Activated CD8-positive, alpha-beta T cell treated with anti-CD3 and anti-CD28 coated beads, Interleukin-2, amount 10 ng/mL, durations not matched to agents 7 days and 5 days (primary cell): ENCODE measurements around the gene SPEN. TPM values are rescaled to one million over a fixed set of nuclear protein-coding genes. Genes with fewer than 3 reads are reported as not detected.
A peak's percentile ranks its signal among the peaks of the same experiment; 100 is the strongest.
"Not testable (repeated sequence)": the region's sequence is repeated elsewhere in the genome, so short reads cannot be mapped to it uniquely, and the experiment has no call there.

Source experiments
- ATAC-seq: fragments of 150-1000 bp; cut with Tn5 transposase; one replicate; pipeline ENCODE4 v1.10.0; 2021; ENCODE audit warnings: moderate library complexity
- CTCF ChIA-PET: fragments of 350-600 bp; sonication (Branson Sonifier 250); formaldehyde crosslinking; loops from one replicate; lab custom pipeline; 2021; ENCODE audit warnings: antibody characterized with exemption; lab: Charles Lee
- POLR2A ChIA-PET: fragments of 350-600 bp; sonication (Branson Sonifier 250); formaldehyde crosslinking; loops from one replicate; lab custom pipeline; 2021; ENCODE audit warnings: antibody characterized with exemption; lab: Charles Lee
- DNase-seq: peaks from one replicate; pipeline ENCODE4 v3.0.0-alpha.2; 2020
- H3K27ac Mint-ChIP-seq: one replicate; pipeline ENCODE4 v1.8.0; 2021; ENCODE audit warnings: mild to moderate bottlenecking, mixed read lengths
- H3K27me3 Mint-ChIP-seq: one replicate; pipeline ENCODE4 v1.8.0; 2021; ENCODE audit warnings: low read depth, mixed read lengths
- H3K36me3 Mint-ChIP-seq: one replicate; pipeline ENCODE4 v1.8.0; 2021; ENCODE audit warnings: low read depth, mixed read lengths
- H3K4me1 Mint-ChIP-seq: one replicate; pipeline ENCODE4 v1.8.0; 2021; ENCODE audit warnings: low read depth, mixed read lengths
- H3K4me3 Mint-ChIP-seq: one replicate; pipeline ENCODE4 v1.8.0; 2021; ENCODE audit warnings: mild to moderate bottlenecking, mixed read lengths
- H3K9me3 Mint-ChIP-seq: one replicate; pipeline ENCODE4 v1.8.0; 2022; ENCODE audit warnings: mixed read lengths; ENCODE audit not compliant: insufficient read depth
- total RNA-seq, 2 experiments: library from RNA; stranded (reverse); gene quantifications; one replicate each; pipeline ENCODE4 v1.2.3, GENCODE V29; 2021

SPEN gene
- total RNA-seq: 10 to 100 TPM; 65.0 to 66.3 TPM

- H3K36me3 Mint-ChIP-seq: peaks cover 14% of the 10 kb centered on the region
- ATAC-seq (peak; percentile 86), DNase-seq (peak; percentile 98)
- no peaks in the 10 kb centered on the region for H3K27me3 Mint-ChIP-seq
- H3K27ac Mint-ChIP-seq: peak within 1 kb of the TSS; percentile 97
- peak within 1 kb of the TSS; percentile 95 for H3K4me3 Mint-ChIP-seq
- POLR2A ChIA-PET: interaction anchor here (0.5 to 4.8 kb wide), 15 partner anchors 10 to 519 kb away, joined by 3 to 98 read pairs (median 4); no protein-coding TSS in a partner anchor
- H3K4me1 Mint-ChIP-seq: peaks cover 47% of the 10 kb centered on the region
- CTCF ChIA-PET: interaction anchor here (0.6 to 2.0 kb wide), 9 partner anchors 8 to 370 kb away, joined by 3 to 13 read pairs (median 3); partner anchors contain the start of gene ZBTB17
- H3K9me3 Mint-ChIP-seq: no peaks in the 10 kb centered on the region
Measured at GRCh38 chr1:15847100-15847892, at the start of gene SPEN. Gene SPEN, plus strand, starts transcription at chr1:15847707. Its CDS starts 361 bp downstream, at chr1:15848068.

- Mint-ChIP-seq H3K4me3 (no peak overlapping the region), H3K27me3 (peaks cover 10% of the 10 kb centered on the region), H3K36me3 (no peaks in the 10 kb centered on the region), H3K9me3 (no peaks in the 10 kb centered on the region), H3K4me1 (no peaks in the 10 kb centered on the region), H3K27ac (no peak overlapping the region)
- DNase-seq: no peak
- no peak for ATAC-seq
- ChIA-PET POLR2A (no interaction called here), CTCF (no interaction called here)
Measured at GRCh38 chr1:15799004-15799867, 48.3 kb upstream of the SPEN start.

- no peak overlapping the region for H3K27ac Mint-ChIP-seq
- DNase-seq (no peak), ATAC-seq (no peak)
- no peaks in the 10 kb centered on the region for H3K9me3 Mint-ChIP-seq
- no peaks in the 10 kb centered on the region for H3K4me1 Mint-ChIP-seq
- H3K36me3 Mint-ChIP-seq: no peaks in the 10 kb centered on the region
- H3K27me3 Mint-ChIP-seq: peaks cover 10% of the 10 kb centered on the region
- ChIA-PET CTCF (interaction anchor here (3.8 kb wide), 1 partner anchor 8 kb away, joined by 20 read pairs; no protein-coding TSS in a partner anchor), POLR2A (no interaction called here)
- H3K4me3 Mint-ChIP-seq: no peak overlapping the region
Measured at GRCh38 chr1:15799928-15800835, 47.3 kb upstream of the SPEN start.

- no peak overlapping the region for H3K27ac Mint-ChIP-seq
- no peak for ATAC-seq
Measured at GRCh38 chr1:15802234-15802965, 45.1 kb upstream of the SPEN start.

GRCh38 chr1:15803380-15803779, 44.1 kb upstream of the SPEN start:
- ATAC-seq (no peak), DNase-seq (peak; percentile 34)
- ChIA-PET CTCF (interaction anchor here (0.8 to 3.8 kb wide), 13 partner anchors 9 to 251 kb away, joined by 3 to 20 read pairs (median 4); partner anchors contain the start of gene SRARP), POLR2A (no interaction called here)
- H3K4me1 Mint-ChIP-seq: no peaks in the 10 kb centered on the region
- H3K9me3 Mint-ChIP-seq: no peaks in the 10 kb centered on the region
- H3K27ac Mint-ChIP-seq: no peak overlapping the region
- peaks cover 10% of the 10 kb centered on the region for H3K27me3 Mint-ChIP-seq
- H3K4me3 Mint-ChIP-seq: no peak overlapping the region
- no peaks in the 10 kb centered on the region for H3K36me3 Mint-ChIP-seq

More at GRCh38 chr1:15802234-15802965, 45.1 kb upstream of the SPEN start:
- DNase-seq: no peak
- ChIA-PET CTCF (interaction anchor here (1.5 to 3.8 kb wide), 3 partner anchors 11 to 207 kb away, joined by 4 to 20 read pairs (median 8); no protein-coding TSS in a partner anchor), POLR2A (no interaction called here)
- H3K4me3 Mint-ChIP-seq: no peak overlapping the region
- no peaks in the 10 kb centered on the region for H3K36me3 Mint-ChIP-seq
- peaks cover 10% of the 10 kb centered on the region for H3K27me3 Mint-ChIP-seq
- H3K9me3 Mint-ChIP-seq: no peaks in the 10 kb centered on the region
- H3K4me1 Mint-ChIP-seq: no peaks in the 10 kb centered on the region

- no peaks in the 10 kb centered on the region for H3K36me3 Mint-ChIP-seq
- no peak for ATAC-seq
- no peaks in the 10 kb centered on the region for H3K4me1 Mint-ChIP-seq
- DNase-seq: no peak
- H3K9me3 Mint-ChIP-seq: no peaks in the 10 kb centered on the region
- peaks cover 10% of the 10 kb centered on the region for H3K27me3 Mint-ChIP-seq
- no peak overlapping the region for H3K4me3 Mint-ChIP-seq
- H3K27ac Mint-ChIP-seq: no peak overlapping the region
- POLR2A ChIA-PET: no interaction called here
- CTCF ChIA-PET: interaction anchor here (0.8 to 3.8 kb wide), 13 partner anchors 9 to 250 kb away, joined by 3 to 20 read pairs (median 4); partner anchors contain the start of gene SRARP
Measured at GRCh38 chr1:15804060-15804459, 43.4 kb upstream of the SPEN start.

GRCh38 chr1:15807121-15807520, 40.4 kb upstream of the SPEN start:
- DNase-seq: no peak
- ChIA-PET POLR2A (no interaction called here), CTCF (interaction anchor here (1.4 kb wide), 1 partner anchor 8 kb away, joined by 6 read pairs; no protein-coding TSS in a partner anchor)
- no peaks in the 10 kb centered on the region for H3K9me3 Mint-ChIP-seq
- H3K4me1 Mint-ChIP-seq: no peaks in the 10 kb centered on the region
- no peak for ATAC-seq
- no peaks in the 10 kb centered on the region for H3K36me3 Mint-ChIP-seq
- peaks cover 3% of the 10 kb centered on the region for H3K27me3 Mint-ChIP-seq
- H3K4me3 Mint-ChIP-seq: no peak overlapping the region
- H3K27ac Mint-ChIP-seq: no peak overlapping the region

- not testable (repeated sequence) for ATAC-seq, H3K27me3 Mint-ChIP-seq, H3K4me1 Mint-ChIP-seq, H3K4me3 Mint-ChIP-seq, DNase-seq, H3K27ac Mint-ChIP-seq, H3K36me3 Mint-ChIP-seq, H3K9me3 Mint-ChIP-seq
- ChIA-PET POLR2A (interaction anchor here (0.6 to 1.1 kb wide), 2 partner anchors 14 to 472 kb away, joined by 3 read pairs; no protein-coding TSS in a partner anchor), CTCF (interaction anchor here (1.4 to 1.9 kb wide), 2 partner anchors 8 to 15 kb away, joined by 6 to 7 read pairs; no protein-coding TSS in a partner anchor)
Measured at GRCh38 chr1:15807549-15807948, 40.0 kb upstream of the SPEN start, which contains the start of gene UQCRHL. Gene UQCRHL, minus strand, starts transcription at chr1:15807649. Its CDS starts 0 bp downstream, at chr1:15807649.

GRCh38 chr1:15808955-15809354, 38.6 kb upstream of the SPEN start:
- no peaks in the 10 kb centered on the region for H3K36me3 Mint-ChIP-seq
- POLR2A ChIA-PET: no interaction called here

GRCh38 chr1:15810073-15810472, 37.4 kb upstream of the SPEN start:
- no peaks in the 10 kb centered on the region for H3K36me3 Mint-ChIP-seq
- ATAC-seq (no peak), DNase-seq (no peak)
- H3K9me3 Mint-ChIP-seq: no peaks in the 10 kb centered on the region
- H3K27me3 Mint-ChIP-seq: no peaks in the 10 kb centered on the region
- ChIA-PET CTCF (no interaction called here), POLR2A (no interaction called here)
- H3K27ac Mint-ChIP-seq: no peak overlapping the region
- H3K4me3 Mint-ChIP-seq: no peak overlapping the region
- H3K4me1 Mint-ChIP-seq: no peaks in the 10 kb centered on the region

More at GRCh38 chr1:15808955-15809354, 38.6 kb upstream of the SPEN start:
- Mint-ChIP-seq H3K4me1 (no peaks in the 10 kb centered on the region), H3K9me3 (no peaks in the 10 kb centered on the region), H3K27me3 (peaks cover 2% of the 10 kb centered on the region), H3K27ac (no peak overlapping the region), H3K4me3 (no peak overlapping the region)
- DNase-seq: no peak
- CTCF ChIA-PET: interaction anchor here (1.9 kb wide), 1 partner anchor 17 kb away, joined by 7 read pairs; no protein-coding TSS in a partner anchor
- no peak for ATAC-seq
